ENCODE results near the gene ITSN1. TPM values are rescaled to one million over a fixed set of nuclear protein-coding genes. Genes with fewer than 3 reads are reported as not detected.

ITSN1 gene
- total and polyA plus RNA-seq, 2 experiments from 2014 or later: 77.9 to 95.7 TPM

- DNase-seq (ENCODE audit: low spot score): peak; percentile 37
- Mint-ChIP-seq H3K27ac (0 out of 2 replicates have a peak overlapping the region, but pooled peaks have one; percentile 64), H3K36me3 (ENCODE audit: low read depth) (no peaks in the 10 kb centered on the region), H3K9me3 (no peaks in the 10 kb centered on the region), H3K4me1 (peaks cover 14% of the 10 kb centered on the region), H3K27me3 (ENCODE audit: insufficient read depth, low read depth, poor library complexity) (peaks cover 4% of the 10 kb centered on the region), H3K4me3 (no peak overlapping the region)
- Histone ChIP-seq H2AFZ (peak overlapping the region; percentile 80), H3K9me2 (ENCODE audit: insufficient read depth) (0 out of 2 replicates have a peak, but pooled peaks cover 6% of the 10 kb centered on the region), H3K36me3 (ENCODE audit: insufficient read depth) (no peaks in the 10 kb centered on the region), H3K4me1 (ENCODE audit: insufficient read depth) (peaks cover 13% of the 10 kb centered on the region), H3K27ac (ENCODE audit: low read depth) (no peak overlapping the region), H3K4me2 (peak overlapping the region; percentile 45; the same call in 1 of the 2 replicates), H3K27me3 (ENCODE audit: insufficient read depth) (no peaks in the 10 kb centered on the region), H3K79me2 (replicated peaks; ENCODE audit: insufficient read depth) (no peaks in the 10 kb centered on the region), H3F3A (replicated peaks; ENCODE audit: low read depth) (no peaks in the 10 kb centered on the region), H4K20me1 (replicated peaks; ENCODE audit: insufficient read depth) (no peaks in the 10 kb centered on the region), H3K4me3 (no peak overlapping the region)
- peak; percentile 90 for ATAC-seq
- no peak for TF ChIP-seq NANOG (IDR thresholded peaks at IDR 0.05; ENCODE audit: borderline replicate concordance)
- TF ChIP-seq STAT1 (IDR thresholded peaks at IDR 0.05; ENCODE audit: unreplicated experiment): no peak
- TF ChIP-seq JUNB (IDR thresholded peaks at IDR 0.05; ENCODE audit: unreplicated experiment): no peak
Measured at GRCh38 chr21:33857846-33858666, 215.8 kb downstream of the ITSN1 start.

- Mint-ChIP-seq H3K27ac (0 out of 2 replicates have a peak overlapping the region, but pooled peaks have one; percentile 64), H3K4me3 (no peak overlapping the region), H3K36me3 (ENCODE audit: low read depth) (no peaks in the 10 kb centered on the region), H3K4me1 (peaks cover 14% of the 10 kb centered on the region), H3K27me3 (ENCODE audit: insufficient read depth, low read depth, poor library complexity) (peaks cover 3% of the 10 kb centered on the region), H3K9me3 (no peaks in the 10 kb centered on the region)
- ATAC-seq: peak; percentile 42
- Histone ChIP-seq H3K4me2 (peak overlapping the region; percentile 45; the same call in 1 of the 2 replicates), H3K4me3 (no peak overlapping the region), H3F3A (replicated peaks; ENCODE audit: low read depth) (no peaks in the 10 kb centered on the region), H3K27me3 (ENCODE audit: insufficient read depth) (no peaks in the 10 kb centered on the region), H3K79me2 (replicated peaks; ENCODE audit: insufficient read depth) (no peaks in the 10 kb centered on the region), H3K36me3 (ENCODE audit: insufficient read depth) (no peaks in the 10 kb centered on the region), H3K4me1 (ENCODE audit: insufficient read depth) (peaks cover 13% of the 10 kb centered on the region), H3K27ac (ENCODE audit: low read depth) (no peak overlapping the region), H3K9me2 (ENCODE audit: insufficient read depth) (0 out of 2 replicates have a peak, but pooled peaks cover 6% of the 10 kb centered on the region), H4K20me1 (replicated peaks; ENCODE audit: insufficient read depth) (no peaks in the 10 kb centered on the region), H2AFZ (peak overlapping the region; percentile 80)
- TF ChIP-seq CREB1 (CRISPR knock-in tag; IDR thresholded peaks at IDR 0.05; ENCODE audit: low read depth) (no peak), ZNF114 (CRISPR knock-in tag; IDR thresholded peaks at IDR 0.05) (no peak)
- no peak for DNase-seq (ENCODE audit: low spot score)
Measured at GRCh38 chr21:33858667-33859372, 216.5 kb downstream of the ITSN1 start.

- peaks cover 13% of the 10 kb centered on the region for H3K4me1 ChIP-seq (ENCODE audit: insufficient read depth)
- no peak overlapping the region for H3K27ac ChIP-seq (ENCODE audit: low read depth)
- no peak for DNase-seq (ENCODE audit: low spot score)
- Mint-ChIP-seq H3K4me3 (no peak overlapping the region), H3K27ac (no peak overlapping the region; the same call in 1 of the 2 replicates), H3K4me1 (peaks cover 14% of the 10 kb centered on the region), H3K27me3 (ENCODE audit: insufficient read depth, low read depth, poor library complexity) (peaks cover 3% of the 10 kb centered on the region), H3K36me3 (ENCODE audit: low read depth) (no peaks in the 10 kb centered on the region), H3K9me3 (no peaks in the 10 kb centered on the region)
- no peak for ATAC-seq
- H2AFZ ChIP-seq: peak overlapping the region; percentile 80; the same call in 1 of the 2 replicates
- no peaks in the 10 kb centered on the region for H3K27me3 ChIP-seq (ENCODE audit: insufficient read depth)
- no peak overlapping the region for H3K4me3 ChIP-seq
- no peaks in the 10 kb centered on the region for H3K36me3 ChIP-seq (ENCODE audit: insufficient read depth)
- no peak overlapping the region for H3K4me2 ChIP-seq
- H3K79me2 ChIP-seq (replicated peaks; ENCODE audit: insufficient read depth): no peaks in the 10 kb centered on the region
- 0 out of 2 replicates have a peak, but pooled peaks cover 6% of the 10 kb centered on the region for H3K9me2 ChIP-seq (ENCODE audit: insufficient read depth)
- no peaks in the 10 kb centered on the region for H3F3A ChIP-seq (replicated peaks; ENCODE audit: low read depth)
- H4K20me1 ChIP-seq (replicated peaks; ENCODE audit: insufficient read depth): no peaks in the 10 kb centered on the region
- TF ChIP-seq CTCF (conservative IDR thresholded peaks at IDR 0.05; ENCODE audit: low read depth in 2 of 2) (no peak), EZH2 (IDR thresholded peaks at IDR 0.05; ENCODE audit: low read depth, unreplicated experiment) (no peak), REST (IDR thresholded peaks at IDR 0.05; ENCODE audit: unreplicated experiment) (no peak), ZNF114 (CRISPR knock-in tag; IDR thresholded peaks at IDR 0.05) (no peak), ETS1 (IDR thresholded peaks at IDR 0.05) (no peak), CREB1 (CRISPR knock-in tag; IDR thresholded peaks at IDR 0.05; ENCODE audit: low read depth) (no peak)
Measured at GRCh38 chr21:33859373-33860102, 217.2 kb downstream of the ITSN1 start.
